ENCODE data around the gene NOP16.
A peak's percentile ranks its signal among the peaks of the same experiment; 100 is the strongest.

Gene NOP16, protein sequence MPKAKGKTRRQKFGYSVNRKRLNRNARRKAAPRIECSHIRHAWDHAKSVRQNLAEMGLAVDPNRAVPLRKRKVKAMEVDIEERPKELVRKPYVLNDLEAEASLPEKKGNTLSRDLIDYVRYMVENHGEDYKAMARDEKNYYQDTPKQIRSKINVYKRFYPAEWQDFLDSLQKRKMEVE

DNA sequence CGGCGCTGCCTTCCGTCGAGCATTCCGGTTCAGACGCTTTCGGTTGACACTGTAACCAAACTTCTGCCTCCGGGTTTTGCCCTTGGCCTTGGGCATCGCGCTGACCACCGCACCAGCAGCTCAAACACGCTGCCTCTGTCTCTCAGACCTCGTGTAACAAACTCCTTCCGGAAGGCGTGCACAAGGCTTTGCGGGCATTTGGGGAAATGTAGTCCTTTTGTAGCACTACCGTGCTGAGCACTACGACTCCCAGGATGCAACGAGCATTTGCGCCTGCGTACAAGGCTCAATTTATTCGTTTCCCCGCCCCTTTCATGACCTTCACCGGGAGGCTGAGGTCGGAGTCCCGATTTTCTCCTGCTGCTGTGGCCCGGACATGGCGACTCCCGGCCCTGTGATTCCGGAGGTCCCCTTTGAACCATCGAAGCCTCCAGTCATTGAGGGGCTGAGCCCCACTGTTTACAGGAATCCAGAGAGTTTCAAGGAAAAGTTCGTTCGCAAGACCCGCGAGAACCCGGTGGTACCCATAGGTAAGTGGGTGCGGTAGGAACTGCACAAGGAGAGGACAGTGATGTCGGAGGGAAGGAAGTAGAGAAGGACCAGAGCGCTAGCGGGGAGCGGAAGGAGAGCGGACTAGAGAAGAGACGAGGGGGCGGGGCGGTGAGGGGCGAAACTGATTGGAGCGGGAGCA, at the start of gene NOP16, which contains the start of gene HIGD2A:
Gene NOP16, minus strand, starts transcription at position 155 of the 691 bp plus-strand sequence. Its CDS starts 59 bp downstream, at position 96.
Gene HIGD2A, plus strand, starts transcription at position 308 of the 691 bp plus-strand sequence. Its CDS starts 69 bp downstream, at position 377.
- peak; percentile 100 for DNase-seq

GRCh38 chr5:176436656-176437055, 48.3 kb upstream of the NOP16 start:
- DNase-seq: no peak

GRCh38 chr5:176432707-176433106, 44.3 kb upstream of the NOP16 start:
- DNase-seq: no peak

DNA sequence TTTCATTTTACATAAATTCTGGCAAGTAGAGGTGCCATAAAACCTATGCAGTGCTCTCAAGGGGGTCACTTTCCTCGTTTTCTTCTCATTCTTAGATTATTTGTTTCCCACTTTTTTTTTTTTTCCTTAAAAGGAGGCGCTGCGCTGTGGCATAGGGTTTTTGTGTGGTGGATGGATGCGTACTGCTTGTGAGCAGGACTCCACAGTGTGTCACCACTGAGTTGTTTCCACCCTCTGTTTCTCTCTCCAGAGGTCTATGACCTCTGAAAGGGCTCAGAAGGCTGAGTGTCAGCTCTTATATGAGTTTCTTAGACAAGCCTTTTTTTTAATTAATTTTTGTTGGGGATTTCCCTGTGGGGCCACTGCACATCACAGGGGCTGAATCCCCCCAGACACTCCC, 41.6 kb upstream of the NOP16 start:
- no peak for DNase-seq

DNA sequence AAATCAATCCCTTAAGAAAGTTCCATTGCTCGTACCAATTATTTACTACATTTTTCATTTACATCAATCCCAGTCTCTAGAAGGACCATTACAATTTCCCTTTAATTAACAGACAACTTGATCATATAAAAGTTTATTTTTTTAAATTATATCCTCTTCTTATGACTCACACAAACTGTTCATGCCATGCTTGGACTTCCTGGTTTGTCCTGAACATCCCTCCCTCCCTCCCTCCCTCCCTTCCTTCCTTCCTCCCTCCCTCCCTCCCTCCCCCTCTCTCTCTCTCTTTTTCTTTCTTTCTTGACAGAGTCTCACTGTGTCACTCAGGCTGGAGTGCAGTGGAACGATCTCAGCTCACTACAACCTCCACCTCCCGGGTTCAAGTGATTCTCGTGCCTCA, 39.6 kb upstream of the NOP16 start:
- DNase-seq: no peak

DNA sequence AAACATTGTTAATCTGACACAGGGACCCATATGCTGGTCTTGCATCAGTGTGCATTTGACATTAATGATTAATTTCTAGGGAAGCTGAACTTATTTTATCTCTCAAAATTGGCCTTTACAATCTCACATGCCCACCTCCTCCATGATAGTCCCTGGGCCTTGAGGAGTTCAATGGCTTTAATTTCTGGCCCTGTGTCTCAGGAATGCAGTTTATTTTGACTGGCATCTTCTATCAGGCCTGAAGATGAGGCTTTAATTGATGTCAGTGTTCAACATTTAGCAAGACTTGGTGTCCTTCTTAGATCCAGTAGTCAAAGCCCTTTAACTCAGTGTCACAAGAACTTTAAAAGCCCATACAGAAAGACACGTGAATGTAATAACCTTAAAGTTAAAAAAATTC, 38.5 kb upstream of the NOP16 start:
- no peak for DNase-seq

- no peak for DNase-seq
These were observed 37.4 kb upstream of the NOP16 start for GRCh38 chr5:176425791-176426190.

GRCh38 chr5:176425138-176425537, 36.7 kb upstream of the NOP16 start:
- no peak for DNase-seq

DNA sequence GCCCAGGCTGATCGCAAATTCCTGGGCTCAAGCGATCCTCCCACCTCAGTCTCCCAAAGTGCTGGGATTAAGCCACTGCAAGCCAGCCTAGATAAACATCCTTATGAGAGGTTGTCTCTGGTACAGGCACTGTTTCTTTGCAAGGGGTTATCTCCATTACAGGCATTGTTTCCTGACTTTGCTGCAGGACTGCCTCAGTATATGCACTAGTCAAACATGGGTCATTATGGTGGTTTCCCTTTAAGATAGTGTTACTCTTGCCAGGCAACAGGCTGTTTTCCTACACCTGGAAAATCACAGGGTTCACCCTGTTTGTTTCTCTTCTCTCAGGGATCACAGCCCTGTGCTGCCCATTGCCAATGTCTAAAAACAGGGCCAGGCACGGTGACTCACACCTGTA, 35.8 kb upstream of the NOP16 start:
- DNase-seq: no peak

- no peak for DNase-seq
These were observed 32.7 kb upstream of the NOP16 start for GRCh38 chr5:176420972-176421544.

DNA sequence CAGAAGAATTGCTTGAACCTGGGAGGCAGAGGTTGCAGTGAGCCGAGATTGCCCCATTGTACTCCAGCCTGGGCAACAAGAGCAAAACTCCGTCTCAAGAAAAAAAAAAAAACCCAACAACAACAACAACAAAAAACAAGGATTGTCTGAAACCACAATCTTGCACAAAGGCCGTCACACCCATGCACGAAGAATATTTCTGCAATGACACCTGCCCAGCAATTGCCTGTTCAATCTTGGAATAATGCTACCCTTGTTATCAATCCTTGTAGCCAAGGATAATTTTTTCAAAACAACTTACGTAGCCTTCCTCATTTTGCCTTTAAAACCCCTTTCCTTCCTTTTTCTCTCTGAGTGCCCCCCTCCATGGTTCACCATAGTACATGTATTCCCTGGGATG, 31.7 kb upstream of the NOP16 start:
- DNase-seq: no peak

- no peak for DNase-seq
These were observed 29.9 kb upstream of the NOP16 start for GRCh38 chr5:176418251-176418650.

- DNase-seq: no peak
These were observed 28.6 kb upstream of the NOP16 start for GRCh38 chr5:176416965-176417364.

- peak; percentile 90 for DNase-seq
These were observed 27.8 kb upstream of the NOP16 start, which contains the start of gene CLTB for GRCh38 chr5:176415952-176416924. TSS of gene CLTB (minus strand) at chr5:176416539. CDS start at chr5:176416363, 176 bp downstream.

GRCh38 chr5:176415240-176415951, 27.0 kb upstream of the NOP16 start:
- DNase-seq: peak in 1 of 2 experiments; percentile 8

- no peak for DNase-seq
These were observed 26.3 kb upstream of the NOP16 start for GRCh38 chr5:176414704-176415103.

DNA sequence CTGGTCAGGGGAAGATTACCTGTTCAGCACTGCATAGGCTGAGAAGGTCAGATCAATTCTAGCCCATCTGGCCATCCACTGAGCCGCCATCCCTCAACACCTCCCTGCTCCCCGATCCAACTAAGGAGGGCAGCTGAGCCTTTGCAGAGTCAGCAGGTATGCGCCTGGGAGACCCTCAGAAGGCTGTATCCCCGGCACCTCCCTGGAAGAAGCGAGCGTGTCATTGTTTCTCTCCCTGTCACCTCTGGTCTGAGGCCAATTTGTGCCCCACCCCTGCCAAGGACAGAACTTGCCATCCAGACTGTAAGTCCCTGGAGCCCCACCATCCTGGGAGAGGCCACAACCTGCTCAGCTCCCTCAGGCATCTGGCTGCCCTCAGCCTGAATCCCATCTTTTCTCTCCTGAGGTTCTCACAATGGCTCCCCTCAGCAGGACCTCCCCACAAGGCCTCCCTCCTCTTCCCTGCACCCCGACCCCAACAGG, 25.4 kb upstream of the NOP16 start:
- no peak for DNase-seq

GRCh38 chr5:176413255-176413565, 24.8 kb upstream of the NOP16 start:
- DNase-seq: no peak

DNA sequence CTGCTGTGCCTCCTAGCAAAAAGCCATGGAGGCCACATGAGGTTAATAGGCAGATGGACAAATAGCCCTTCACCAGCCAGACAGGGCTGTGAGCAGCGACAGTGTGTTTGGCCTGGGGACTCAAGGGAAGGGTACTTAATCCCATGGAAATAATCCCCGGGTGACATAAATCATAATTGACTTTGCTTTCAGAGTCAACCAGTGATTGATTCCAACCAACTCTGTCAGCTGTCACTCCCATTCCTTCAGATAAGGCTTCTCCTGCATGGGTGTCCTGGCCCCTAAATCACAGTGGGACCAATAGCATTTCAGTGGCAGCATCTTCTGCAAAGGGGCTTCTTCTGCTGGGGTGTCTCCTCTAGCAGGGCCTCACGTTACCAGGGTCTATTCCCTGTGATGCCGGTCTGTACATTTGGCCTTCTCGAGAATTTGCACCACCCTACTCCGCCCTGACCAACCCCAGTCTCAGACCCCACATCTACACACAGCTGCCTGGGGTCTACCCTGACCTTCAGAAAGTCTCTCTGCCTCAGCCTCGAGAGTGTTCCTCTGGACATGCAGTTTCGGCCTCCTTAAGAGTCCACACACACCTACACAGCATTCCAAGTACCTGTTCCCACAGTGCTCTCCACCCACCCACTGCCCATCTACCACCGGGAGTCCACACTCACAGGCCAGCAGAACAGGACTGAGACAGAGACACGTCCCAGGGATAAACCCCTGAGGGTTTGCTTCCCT, 24.3 kb upstream of the NOP16 start:
- DNase-seq: no peak

DNA sequence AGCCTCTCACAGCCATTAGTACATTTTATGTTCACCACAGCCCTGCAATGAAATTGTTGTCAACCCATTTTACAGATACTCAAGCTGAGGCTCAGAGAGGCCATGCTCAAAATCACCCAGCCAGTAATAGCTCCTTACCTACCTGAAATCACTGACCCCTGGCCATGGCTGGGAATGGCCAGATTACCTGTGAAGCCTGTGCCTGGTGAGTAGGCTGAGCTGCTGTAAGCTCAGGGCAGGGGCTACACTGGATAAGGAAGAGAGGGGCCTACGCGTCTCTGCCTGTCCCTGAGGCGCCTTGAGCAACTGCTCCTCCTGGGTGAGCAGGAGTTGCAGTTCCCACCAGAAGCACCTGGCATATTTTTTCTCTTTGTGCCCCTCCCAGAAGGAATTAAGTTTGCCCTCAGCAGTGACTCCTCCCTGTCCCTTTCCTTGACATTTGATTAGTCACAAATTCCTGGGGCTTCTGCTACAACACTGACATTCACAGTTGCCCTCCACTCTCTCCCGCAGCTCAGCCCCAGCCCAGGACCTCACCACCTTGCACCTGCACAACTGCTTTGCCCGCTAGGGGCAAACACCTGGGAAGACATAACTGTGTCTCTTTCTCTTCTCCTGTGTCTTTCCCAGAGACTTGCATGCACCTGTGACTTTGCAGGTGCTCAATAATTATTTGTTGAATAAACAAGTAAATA, 22.2 kb upstream of the NOP16 start:
- no peak for DNase-seq

GRCh38 chr5:176409765-176410164, 21.4 kb upstream of the NOP16 start:
- DNase-seq: no peak
